GM18867 (cell line): ENCODE results near the gene NABP1.
"Not testable (repeated sequence)": the region's sequence is repeated elsewhere in the genome, so short reads cannot be mapped to it uniquely, and the experiment has no call there.

Experiments
- ATAC-seq: cut with Tn5 transposase; IDR thresholded peaks from one replicate; pipeline ENCODE4 v1.9.1; 2021; ENCODE audit warnings: mild to moderate bottlenecking, moderate library complexity; ENCODE audit not compliant: unreplicated experiment

NABP1 gene

GRCh38 chr2:191677646-191678436 lies at the start of gene NABP1:
Gene NABP1, plus strand, starts transcription at chr2:191678136. Its CDS starts 479 bp downstream, at chr2:191678615.
- peak; percentile 68 for ATAC-seq

GRCh38 chr2:191629001-191629453 lies 48.9 kb upstream of the NABP1 start:
- ATAC-seq = peak; percentile 50

- ATAC-seq = no peak
Observed at GRCh38 chr2:191629976-191630712, 47.8 kb upstream of the NABP1 start.

GRCh38 chr2:191631754-191632153 lies 46.2 kb upstream of the NABP1 start:
- ATAC-seq = no peak

DNA sequence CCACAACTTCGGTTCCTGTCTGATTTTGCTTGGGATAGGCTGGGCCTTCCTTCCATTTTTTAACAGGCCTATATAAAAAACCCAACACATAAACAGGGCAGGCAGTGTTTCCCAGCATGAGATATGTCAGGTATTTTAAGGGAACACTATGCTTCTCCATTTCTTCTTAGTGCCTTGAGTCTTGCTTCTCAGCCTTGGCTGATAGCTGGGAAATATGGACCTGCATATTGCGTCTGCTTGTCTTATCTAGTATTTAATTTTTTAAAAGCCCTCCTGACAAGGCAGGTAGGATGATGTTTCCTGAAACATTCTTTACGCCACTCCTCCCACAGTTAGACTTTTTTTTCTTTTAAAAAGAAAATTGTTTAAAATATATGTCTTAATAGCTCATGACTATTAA lies 45.5 kb upstream of the NABP1 start:
- no peak for ATAC-seq

DNA sequence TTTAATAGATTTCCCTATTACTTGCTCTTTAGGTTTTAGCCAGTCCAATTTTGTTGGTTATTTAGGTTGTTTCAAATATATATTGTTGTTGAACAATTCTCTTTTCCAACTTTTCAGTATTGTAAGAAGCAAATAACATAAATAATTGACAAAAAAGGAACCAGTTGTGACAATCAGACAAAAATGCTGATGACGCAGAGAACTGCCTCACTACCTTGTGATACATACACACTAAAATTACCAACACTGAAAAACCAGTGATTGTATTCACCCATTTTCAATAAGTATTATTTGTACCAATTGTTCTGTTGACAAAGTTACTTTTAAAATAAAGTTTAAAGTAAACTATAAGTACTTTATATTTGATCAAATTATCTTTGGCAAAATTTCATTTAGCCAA lies 43.1 kb upstream of the NABP1 start:
- ATAC-seq = no peak

DNA sequence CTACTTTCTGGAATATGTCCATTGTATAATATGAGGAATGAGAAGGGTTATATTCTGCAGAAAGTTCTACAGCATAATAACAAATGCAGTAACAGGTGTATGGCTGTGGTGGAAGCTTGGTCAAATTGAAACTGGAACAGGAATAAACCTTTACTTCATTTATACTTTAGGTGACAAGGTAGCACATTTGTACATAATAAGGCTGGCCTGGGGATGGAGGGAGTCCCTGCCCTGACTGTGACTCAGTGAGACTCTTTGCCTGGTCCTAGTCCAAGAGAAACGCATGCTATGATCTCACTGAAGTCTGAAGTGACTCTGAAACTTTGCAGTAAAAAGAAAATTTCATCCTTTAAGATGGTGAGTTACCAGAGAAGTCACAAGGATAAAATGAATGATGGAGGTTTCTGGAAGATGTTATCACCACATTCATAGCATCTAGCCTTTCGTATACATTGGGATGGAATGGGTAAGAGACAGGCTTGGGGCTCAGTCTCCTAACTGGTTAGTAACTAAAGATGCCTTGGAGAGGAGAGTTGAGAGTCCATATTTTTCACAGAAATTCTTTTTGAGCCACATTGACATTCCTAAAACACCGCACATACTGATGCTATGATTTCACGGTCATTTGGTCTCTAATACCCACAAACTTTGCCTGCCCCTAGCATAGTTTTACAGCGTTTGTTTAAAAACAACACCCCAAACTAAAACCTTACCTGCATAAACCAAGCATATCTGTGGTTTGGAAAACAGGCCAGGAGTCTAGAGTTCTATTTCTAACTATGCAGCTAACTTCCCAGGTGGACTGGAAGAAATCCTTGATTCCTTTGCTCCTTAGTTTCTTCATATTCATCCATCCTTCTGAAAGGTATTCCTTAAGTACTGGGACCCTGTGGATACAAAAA lies 42.4 kb upstream of the NABP1 start:
- ATAC-seq = peak; percentile 87

- no peak for ATAC-seq
Observed at GRCh38 chr2:191636235-191636543, 41.7 kb upstream of the NABP1 start.

DNA sequence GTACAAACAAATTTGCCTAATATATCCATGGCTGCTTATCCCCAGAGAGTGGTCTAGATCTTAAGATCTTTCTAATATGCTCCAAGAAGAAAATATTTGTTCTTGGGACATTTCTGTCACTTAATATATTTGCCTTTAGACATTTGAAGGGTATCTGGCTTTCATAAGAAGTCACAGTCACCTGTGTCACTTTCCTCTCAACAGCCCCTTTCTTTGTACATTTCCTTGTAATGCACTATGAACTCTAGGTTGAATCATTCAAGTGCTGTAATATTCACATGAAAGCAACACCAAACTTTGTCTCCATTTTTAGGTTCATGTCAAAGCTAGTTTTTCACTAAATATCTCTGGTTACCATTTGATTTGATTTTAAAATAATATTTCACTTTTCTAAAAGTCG lies 41.4 kb upstream of the NABP1 start:
- no peak for ATAC-seq

DNA sequence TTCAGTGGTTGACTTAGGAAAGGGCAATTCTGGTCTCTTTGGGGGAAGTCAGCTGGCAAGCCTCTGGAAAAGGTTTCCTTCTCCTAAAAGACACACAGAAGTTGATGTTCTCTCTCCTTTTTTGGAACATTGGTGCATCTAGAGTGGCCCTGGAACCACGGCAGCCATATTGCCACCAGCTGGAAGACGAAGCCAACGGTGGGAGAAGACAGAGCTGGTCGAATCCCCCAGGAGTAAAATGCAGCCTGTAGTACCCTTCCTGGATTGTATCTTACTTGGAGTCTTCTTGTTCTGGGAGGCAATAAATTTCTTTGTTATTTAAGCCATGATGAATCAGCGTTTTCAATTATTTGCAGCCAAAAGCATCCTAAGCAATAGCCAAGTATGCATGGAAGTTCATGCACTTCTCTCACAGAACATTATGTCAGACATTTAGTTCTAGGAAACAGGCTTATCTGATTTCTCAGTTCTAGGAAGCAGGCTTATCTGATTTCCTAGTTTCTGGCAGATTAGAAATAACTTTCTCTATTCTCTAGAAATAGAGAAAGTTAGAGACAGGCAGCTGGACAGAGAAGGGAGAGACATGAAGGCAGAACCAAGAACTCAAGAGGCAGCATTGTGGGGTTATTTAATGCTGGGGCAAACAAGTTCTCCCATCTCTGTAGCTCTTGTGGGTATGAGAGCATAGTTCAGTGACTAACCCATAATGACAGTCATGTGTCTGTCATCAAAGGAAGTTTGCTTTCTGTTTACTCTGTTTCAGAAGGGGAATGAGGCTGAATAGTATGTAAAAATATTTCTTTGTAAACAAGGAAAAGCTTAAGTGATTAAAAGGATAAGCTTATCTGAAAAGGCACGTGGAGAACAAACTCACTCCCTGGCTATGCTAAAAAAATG lies 40.5 kb upstream of the NABP1 start:
- peak; percentile 55 for ATAC-seq

DNA sequence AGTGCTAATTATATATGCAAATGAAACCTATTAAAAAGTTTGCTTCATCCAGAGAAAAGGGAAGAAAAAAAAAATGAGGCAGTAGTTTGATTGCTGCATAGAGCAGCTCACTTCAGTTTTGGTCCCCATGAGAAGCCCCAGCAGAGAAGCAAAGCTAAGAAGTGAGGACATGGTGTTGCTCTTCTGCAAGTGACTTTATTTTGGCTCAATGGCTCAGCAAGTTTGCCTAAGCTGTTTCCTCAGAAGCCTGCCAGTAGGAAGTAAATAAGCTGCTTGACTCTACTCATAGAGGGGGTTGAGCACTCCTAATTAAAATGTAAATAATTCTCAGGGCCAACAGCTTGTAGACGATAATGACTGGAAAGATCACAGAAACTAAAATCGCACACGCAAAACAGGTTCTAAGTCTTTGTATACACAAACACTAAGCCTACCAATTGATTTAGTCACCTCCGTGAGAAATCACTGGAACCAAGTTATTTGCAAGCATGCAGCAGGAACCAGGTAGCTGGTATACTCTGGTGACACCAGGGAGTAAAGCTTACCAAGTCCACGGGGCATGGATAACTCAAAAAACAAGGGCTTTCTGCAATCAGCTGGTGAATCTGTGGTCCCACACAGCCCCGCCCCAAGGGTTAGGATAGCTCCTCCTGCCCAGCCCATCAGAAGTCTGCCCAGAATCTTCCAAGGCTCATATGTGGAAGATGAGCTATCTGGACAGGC lies 39.7 kb upstream of the NABP1 start:
- peak; percentile 23 for ATAC-seq

- no peak for ATAC-seq
Observed at GRCh38 chr2:191638802-191639172, 39.1 kb upstream of the NABP1 start.

- ATAC-seq = no peak
Observed at GRCh38 chr2:191641609-191642008, 36.3 kb upstream of the NABP1 start.

GRCh38 chr2:191642541-191642940 lies 35.4 kb upstream of the NABP1 start:
- no peak for ATAC-seq

- no peak for ATAC-seq
Observed at GRCh38 chr2:191643429-191643828, 34.5 kb upstream of the NABP1 start.

DNA sequence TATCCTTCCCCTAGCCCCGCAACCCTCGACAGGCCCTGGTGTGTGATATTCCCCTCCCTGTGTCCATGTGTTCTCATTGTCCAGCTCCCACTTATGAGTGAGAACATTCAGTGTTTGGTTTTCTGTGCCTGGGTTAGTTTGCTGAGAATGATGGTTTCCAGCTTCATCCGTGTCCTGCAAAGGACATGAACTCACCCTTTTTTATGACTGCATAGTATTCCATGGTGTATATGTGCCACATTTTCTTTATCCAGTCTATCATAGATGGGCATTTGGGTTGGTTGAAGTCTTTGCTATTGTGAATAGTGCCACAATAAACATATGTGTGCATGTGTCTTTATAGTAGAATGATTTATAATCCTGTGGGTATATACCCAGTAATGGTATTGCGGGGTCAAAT lies 33.3 kb upstream of the NABP1 start:
- not testable (repeated sequence) for ATAC-seq

- ATAC-seq = no peak
Observed at GRCh38 chr2:191645032-191645431, 32.9 kb upstream of the NABP1 start.

GRCh38 chr2:191645434-191646162 lies 32.3 kb upstream of the NABP1 start:
- no peak for ATAC-seq
